ENCODE measurements around the gene SMURF2.
A peak's percentile ranks its signal among the peaks of the same experiment; 100 is the strongest.

- TF ChIP-seq ESRRG (CRISPR knock-in tag; IDR thresholded peaks at IDR 0.05) (no peak), ARNTL (CRISPR knock-in tag; IDR thresholded peaks at IDR 0.05; ENCODE audit: borderline replicate concordance, low read depth) (no peak), SNAI2 (CRISPR knock-in tag; IDR thresholded peaks at IDR 0.05) (peak; percentile 81; the same call in 1 of the 2 replicates), ZFP3 (CRISPR knock-in tag; IDR thresholded peaks at IDR 0.05) (no peak; the same call in 1 of the 2 replicates), POU6F1 (CRISPR knock-in tag; IDR thresholded peaks at IDR 0.05; ENCODE audit: borderline replicate concordance, low read depth) (no peak), RARB (CRISPR knock-in tag; IDR thresholded peaks at IDR 0.05) (no peak)
- TF ChIP-seq, protein P1, sequence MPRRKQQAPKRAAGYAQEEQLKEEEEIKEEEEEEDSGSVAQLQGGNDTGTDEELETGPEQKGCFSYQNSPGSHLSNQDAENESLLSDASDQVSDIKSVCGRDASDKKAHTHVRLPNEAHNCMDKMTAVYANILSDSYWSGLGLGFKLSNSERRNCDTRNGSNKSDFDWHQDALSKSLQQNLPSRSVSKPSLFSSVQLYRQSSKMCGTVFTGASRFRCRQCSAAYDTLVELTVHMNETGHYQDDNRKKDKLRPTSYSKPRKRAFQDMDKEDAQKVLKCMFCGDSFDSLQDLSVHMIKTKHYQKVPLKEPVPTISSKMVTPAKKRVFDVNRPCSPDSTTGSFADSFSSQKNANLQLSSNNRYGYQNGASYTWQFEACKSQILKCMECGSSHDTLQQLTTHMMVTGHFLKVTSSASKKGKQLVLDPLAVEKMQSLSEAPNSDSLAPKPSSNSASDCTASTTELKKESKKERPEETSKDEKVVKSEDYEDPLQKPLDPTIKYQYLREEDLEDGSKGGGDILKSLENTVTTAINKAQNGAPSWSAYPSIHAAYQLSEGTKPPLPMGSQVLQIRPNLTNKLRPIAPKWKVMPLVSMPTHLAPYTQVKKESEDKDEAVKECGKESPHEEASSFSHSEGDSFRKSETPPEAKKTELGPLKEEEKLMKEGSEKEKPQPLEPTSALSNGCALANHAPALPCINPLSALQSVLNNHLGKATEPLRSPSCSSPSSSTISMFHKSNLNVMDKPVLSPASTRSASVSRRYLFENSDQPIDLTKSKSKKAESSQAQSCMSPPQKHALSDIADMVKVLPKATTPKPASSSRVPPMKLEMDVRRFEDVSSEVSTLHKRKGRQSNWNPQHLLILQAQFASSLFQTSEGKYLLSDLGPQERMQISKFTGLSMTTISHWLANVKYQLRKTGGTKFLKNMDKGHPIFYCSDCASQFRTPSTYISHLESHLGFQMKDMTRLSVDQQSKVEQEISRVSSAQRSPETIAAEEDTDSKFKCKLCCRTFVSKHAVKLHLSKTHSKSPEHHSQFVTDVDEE (CRISPR knock-in tag; IDR thresholded peaks at IDR 0.05): no peak
- TF ChIP-seq, protein P2, sequence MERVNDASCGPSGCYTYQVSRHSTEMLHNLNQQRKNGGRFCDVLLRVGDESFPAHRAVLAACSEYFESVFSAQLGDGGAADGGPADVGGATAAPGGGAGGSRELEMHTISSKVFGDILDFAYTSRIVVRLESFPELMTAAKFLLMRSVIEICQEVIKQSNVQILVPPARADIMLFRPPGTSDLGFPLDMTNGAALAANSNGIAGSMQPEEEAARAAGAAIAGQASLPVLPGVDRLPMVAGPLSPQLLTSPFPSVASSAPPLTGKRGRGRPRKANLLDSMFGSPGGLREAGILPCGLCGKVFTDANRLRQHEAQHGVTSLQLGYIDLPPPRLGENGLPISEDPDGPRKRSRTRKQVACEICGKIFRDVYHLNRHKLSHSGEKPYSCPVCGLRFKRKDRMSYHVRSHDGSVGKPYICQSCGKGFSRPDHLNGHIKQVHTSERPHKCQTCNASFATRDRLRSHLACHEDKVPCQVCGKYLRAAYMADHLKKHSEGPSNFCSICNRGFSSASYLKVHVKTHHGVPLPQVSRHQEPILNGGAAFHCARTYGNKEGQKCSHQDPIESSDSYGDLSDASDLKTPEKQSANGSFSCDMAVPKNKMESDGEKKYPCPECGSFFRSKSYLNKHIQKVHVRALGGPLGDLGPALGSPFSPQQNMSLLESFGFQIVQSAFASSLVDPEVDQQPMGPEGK (CRISPR knock-in tag; IDR thresholded peaks at IDR 0.05; ENCODE audit: borderline replicate concordance): no peak
These were observed 45.0 kb upstream of the SMURF2 start for GRCh38 chr17:64707050-64707591.
